Peyer's patch (tissue), 4 donors: ENCODE results near the gene BAG5.

Experiments used
- CTCF ChIP-seq, 6 experiments: fragments of 450-650 bp in 4 of 6; fragments of 200-600 bp in 2 of 6; sonication (generic) in 1 of 6; IDR thresholded peaks; one replicate each; pipeline ENCODE4 v1.5.1; 2017 to 2019; ENCODE audit warnings: antibody characterized with exemption in 6 of 6, mild to moderate bottlenecking in 3 of 6, moderate library complexity in 1 of 6
- POLR2A ChIP-seq, 2 donors: fragments of 450-650 bp; IDR thresholded peaks; one replicate each; pipeline ENCODE4 v1.5.1; 2017; ENCODE audit warnings: antibody characterized with exemption in 2 of 2, mild to moderate bottlenecking in 2 of 2, moderate library complexity in 2 of 2

DNA sequence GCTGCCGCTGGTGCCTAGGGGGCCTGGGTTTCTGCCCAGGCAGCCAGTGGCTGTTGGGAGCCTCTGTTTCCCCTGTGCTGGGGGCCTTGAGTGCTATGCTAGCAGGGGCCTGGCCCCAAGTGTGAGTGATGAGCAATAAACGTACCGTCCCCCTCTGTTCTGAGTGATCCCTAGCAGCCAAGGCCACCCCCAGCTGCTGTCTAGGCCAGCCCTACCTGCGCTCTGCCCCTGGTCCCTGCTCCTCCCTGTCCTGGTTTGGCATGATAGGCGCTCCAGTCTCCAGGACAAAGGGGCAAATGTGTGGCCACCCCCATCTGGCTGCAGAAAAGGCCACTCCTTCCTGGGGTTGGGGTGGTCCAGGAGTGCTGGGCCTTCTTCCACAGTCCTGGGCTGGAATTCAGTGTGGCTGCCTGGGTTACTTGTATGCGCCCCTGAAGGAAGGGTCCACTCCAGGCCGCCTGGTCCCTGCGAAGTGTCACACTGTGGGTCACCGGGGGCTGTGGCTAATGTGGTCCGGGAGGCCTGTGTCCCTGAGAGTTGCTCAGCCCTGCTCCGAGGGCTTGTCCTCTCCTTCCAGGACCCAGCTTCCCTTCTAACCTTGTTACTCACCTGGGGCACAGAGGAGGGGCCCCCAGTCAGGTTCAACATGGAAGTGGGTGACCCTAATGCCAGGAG lies 26.4 kb downstream of the BAG5 start:
- TF ChIP-seq CTCF (IDR thresholded peaks at IDR 0.05): no peak
- no peak for TF ChIP-seq POLR2A (IDR thresholded peaks at IDR 0.05)
